C4-2B (cell line): ENCODE data around the gene SLC7A8.
"Not testable (repeated sequence)": the region's sequence is repeated elsewhere in the genome, so short reads cannot be mapped to it uniquely, and the experiment has no call there.

Experiments used
- H3K27ac ChIP-seq: fragments of 450-650 bp; 2 replicates; pipeline ENCODE4 v1.5.1; 2017
- CTCF ChIP-seq: fragments of 450-650 bp; conservative IDR thresholded peaks from 2 replicates; pipeline ENCODE4 v1.5.1; 2017; ENCODE audit warnings: mild to moderate bottlenecking
- ZFX ChIP-seq: fragments of 450-650 bp; IDR thresholded peaks from 2 replicates; pipeline ENCODE4 v1.6.1; 2017

SLC7A8 gene

GRCh38 chr14:23110579-23111365, 72.7 kb downstream of the SLC7A8 start:
- TF ChIP-seq CTCF, result no peak
- TF ChIP-seq ZFX, result no peak
- no peak overlapping the region for H3K27ac ChIP-seq

- TF ChIP-seq ZFX (no peak), CTCF (no peak)
- no peak overlapping the region for H3K27ac ChIP-seq
Measured at GRCh38 chr14:23109769-23110168, 73.7 kb downstream of the SLC7A8 start.

- not testable (repeated sequence) for H3K27ac ChIP-seq
Measured at GRCh38 chr14:23108169-23108568, 75.3 kb downstream of the SLC7A8 start.

GRCh38 chr14:23107620-23108019, 75.8 kb downstream of the SLC7A8 start:
- H3K27ac ChIP-seq, result not testable (repeated sequence)

- no peak overlapping the region for H3K27ac ChIP-seq
Measured at GRCh38 chr14:23106747-23107045, 76.8 kb downstream of the SLC7A8 start.

GRCh38 chr14:23105348-23105824, 78.1 kb downstream of the SLC7A8 start:
- TF ChIP-seq ZFX (no peak), CTCF (no peak)
- H3K27ac ChIP-seq, result no peak overlapping the region

More at GRCh38 chr14:23106747-23107045, 76.8 kb downstream of the SLC7A8 start:
- TF ChIP-seq ZFX (no peak), CTCF (no peak)

- no peak within 1 kb of the TSS for H3K27ac ChIP-seq
Measured at GRCh38 chr14:23104591-23105347, 78.7 kb downstream of the SLC7A8 start, which contains the start of gene CIROP. TSS of gene CIROP (minus strand) at chr14:23104989. CDS start at chr14:23104920, 69 bp downstream.

More at GRCh38 chr14:23104591-23105347, 78.7 kb downstream of the SLC7A8 start, which contains the start of gene CIROP:
- TF ChIP-seq CTCF (no peak), ZFX (no peak)
